GM21717 (cell line): ENCODE data around the gene CACNG3.

Experiments
- ATAC-seq: cut with Tn5 transposase; IDR thresholded peaks from one replicate; pipeline ENCODE4 v1.9.1; 2021; ENCODE audit warnings: mild to moderate bottlenecking, moderate library complexity; ENCODE audit not compliant: unreplicated experiment

Gene CACNG3

GRCh38 chr16:24382762-24383407 is 126.8 kb downstream of the CACNG3 start:
- no peak for ATAC-seq

DNA sequence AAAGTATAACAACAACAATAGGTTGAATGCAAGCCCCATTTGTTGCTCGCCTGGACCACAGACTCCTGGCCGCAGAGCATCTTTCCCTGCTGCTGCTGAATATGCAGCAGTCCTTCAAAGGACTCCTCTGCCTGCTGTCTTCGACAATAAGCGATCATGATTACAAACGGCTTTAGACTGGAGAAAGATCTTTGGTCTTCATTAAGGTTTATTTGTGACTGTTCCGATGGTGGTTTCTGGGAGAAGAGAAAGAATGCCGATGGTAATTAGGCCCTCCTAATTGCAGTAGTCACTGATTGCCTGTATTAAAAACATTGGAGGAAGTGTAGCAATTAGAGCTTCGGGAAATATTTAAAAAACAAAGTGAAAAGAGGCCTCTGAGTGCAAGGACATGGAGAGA is 138.2 kb downstream of the CACNG3 start:
- ATAC-seq: no peak

- ATAC-seq: no peak
Observed at GRCh38 chr16:24396350-24397271, 140.5 kb downstream of the CACNG3 start.

- no peak for ATAC-seq
Observed at GRCh38 chr16:24409045-24409444, 152.9 kb downstream of the CACNG3 start.
